H1 (cell line): ENCODE data around the gene HSPA1A. TPM values are rescaled to one million over a fixed set of nuclear protein-coding genes. Genes with fewer than 3 reads are reported as not detected.

Source experiments
- CTCF ChIP-seq, 3 experiments: IDR thresholded peaks; 1 replicate in 2 of 3; 2 replicates in 1 of 3; pipeline versions ENCODE4 v1.5.1 to v1.6.1; 2011; ENCODE audit warnings: low read length in 3 of 3, mild to moderate bottlenecking in 3 of 3, inconsistent platforms in 2 of 3, low read depth in 1 of 3, moderate library complexity in 1 of 3; ENCODE audit not compliant: insufficient read depth in 1 of 3; ENCODE audit errors: control extremely low read depth in 1 of 3
- POLR2A ChIP-seq, 2 experiments: IDR thresholded peaks; 1 replicate in 1 of 2; 2 replicates in 1 of 2; pipeline ENCODE4 v1.6.1; 2011; ENCODE audit warnings: low read depth in 2 of 2, low read length in 2 of 2, mild to moderate bottlenecking in 2 of 2; ENCODE audit errors: control extremely low read depth in 1 of 2
- polyA plus RNA-seq, 7 experiments: library from polyadenylated mRNA; depleted of rRNA in 3 of 7; stranded (reverse) in 5 of 7; unstranded in 2 of 7; fragments of >200 nt in 5 of 7; fragments of 200-250 nt in 2 of 7; gene quantifications; 1 replicate in 5 of 7; 2 replicates in 1 of 7; 4 replicates in 1 of 7; pipeline versions ENCODE4 v1.2.1 to v1.2.3, GENCODE V29; 2011 to 2013; ENCODE audit warnings: missing spikeins in 2 of 7, mixed read lengths in 2 of 7
- total RNA-seq: library from RNA; stranded (reverse); fragmentation: NEBNext Ultra II Directional; extraction: Animal tissue kit (Norgen Biotek cat#: 25700); gene quantifications from 2 replicates; pipeline ENCODE4 v1.2.1, GENCODE V29; 2021

The HSPA1A gene
- total and polyA plus RNA-seq, 2 of the 8 experiments (the other 6 are each of a cell fraction or from before 2014, with no cell fraction given) = 40.7 to 54.0 TPM

GRCh38 chr6:31811645-31812044, 3.7 kb upstream of the HSPA1A start (continued):
- TF ChIP-seq CTCF (IDR thresholded peaks at IDR 0.05; ENCODE audit: control extremely low read depth in 1 of 3, insufficient read depth in 1 of 3, low read depth in 1 of 3, low read length in 3 of 3) = no peak
- no peak for TF ChIP-seq POLR2A (IDR thresholded peaks at IDR 0.05; ENCODE audit: control extremely low read depth in 1 of 2, low read depth in 2 of 2, low read length in 2 of 2)
